Upper lobe of right lung (tissue), 1 donor: Measurements from ENCODE around the gene CCDC149. TPM values are rescaled to one million over a fixed set of nuclear protein-coding genes. Genes with fewer than 3 reads are reported as not detected.

Experiments
- ATAC-seq: fragments of 200-7000 bp; cut with Tn5 transposase; one replicate; pipeline ENCODE4 v1.9.1; 2020; ENCODE audit warnings: mild to moderate bottlenecking, moderate library complexity
- DNase-seq: peaks from one replicate; pipeline ENCODE4 v3.0.0-alpha.2; 2020
- H3K27ac ChIP-seq: fragments of 200-600 bp; one replicate; pipeline ENCODE4 v1.8.0; 2022
- H3K27me3 ChIP-seq: fragments of 200-600 bp; one replicate; pipeline ENCODE4 v1.8.0; 2022; ENCODE audit warnings: mild to moderate bottlenecking
- H3K36me3 ChIP-seq: fragments of 200-600 bp; one replicate; pipeline ENCODE4 v1.8.0; 2022
- H3K4me1 ChIP-seq: fragments of 200-600 bp; one replicate; pipeline ENCODE4 v1.8.0; 2022
- H3K4me3 ChIP-seq: fragments of 200-600 bp; one replicate; pipeline ENCODE4 v1.8.0; 2022; ENCODE audit warnings: mild to moderate bottlenecking
- H3K9me3 ChIP-seq: fragments of 200-600 bp; one replicate; pipeline ENCODE4 v1.8.0; 2022
- CTCF ChIP-seq: fragments of 200-600 bp; IDR thresholded peaks from one replicate; pipeline ENCODE4 v1.8.0; 2022; ENCODE audit warnings: antibody characterized with exemption
- intact Hi-C: fragments of 100-400 bp; cut with DNase I; formaldehyde crosslinking; loops from one replicate; pipeline ENCODE4 v1.11.0; 2022
- total RNA-seq: library from RNA; stranded (reverse); fragmentation: NEBNext Ultra II Directional; extraction: Animal tissue kit (Norgen Biotek cat#: 25700); gene quantifications from one replicate; pipeline ENCODE4 v1.2.1, GENCODE V29; 2021
- donor health status: DM: no; HTN: yes; CAD: no; lungs with severe emphysema.

The CCDC149 gene
- total RNA-seq, 1 donor from 2014 or later, result 28.7 TPM

- TF ChIP-seq CTCF, result no peak
- H3K36me3 ChIP-seq, result no peaks in the 10 kb centered on the region
- intact Hi-C loops, result no loop called here
- H3K4me3 ChIP-seq, result no peak overlapping the region
- H3K27me3 ChIP-seq, result no peaks in the 10 kb centered on the region
- no peak for DNase-seq
- no peaks in the 10 kb centered on the region for H3K9me3 ChIP-seq
- peak; percentile 54 for ATAC-seq
- no peaks in the 10 kb centered on the region for H3K4me1 ChIP-seq
- peak overlapping the region; percentile 20 for H3K27ac ChIP-seq
These were observed 137.7 kb downstream of the CCDC149 start for GRCh38 chr4:24775032-24775605.

- ATAC-seq (peak; percentile 77), DNase-seq (no peak)
- Histone ChIP-seq H3K27me3 (no peaks in the 10 kb centered on the region), H3K27ac (peak overlapping the region; percentile 20), H3K4me3 (no peak overlapping the region), H3K4me1 (no peaks in the 10 kb centered on the region), H3K36me3 (no peaks in the 10 kb centered on the region), H3K9me3 (no peaks in the 10 kb centered on the region)
- no peak for TF ChIP-seq CTCF
- intact Hi-C loops, result no loop called here
These were observed 138.4 kb downstream of the CCDC149 start for GRCh38 chr4:24774452-24774851.

- TF ChIP-seq CTCF, result no peak
- Histone ChIP-seq H3K27ac (no peak overlapping the region), H3K4me1 (no peaks in the 10 kb centered on the region), H3K9me3 (no peaks in the 10 kb centered on the region), H3K27me3 (no peaks in the 10 kb centered on the region), H3K4me3 (no peak overlapping the region), H3K36me3 (no peaks in the 10 kb centered on the region)
- intact Hi-C loops, result no loop called here
- ATAC-seq, result no peak
- no peak for DNase-seq
These were observed 139.9 kb downstream of the CCDC149 start for GRCh38 chr4:24772952-24773351.

GRCh38 chr4:24772061-24772705, 140.7 kb downstream of the CCDC149 start:
- no peaks in the 10 kb centered on the region for H3K27me3 ChIP-seq
- ATAC-seq (no peak), DNase-seq (no peak)
- no peak overlapping the region for H3K27ac ChIP-seq
- H3K36me3 ChIP-seq, result no peaks in the 10 kb centered on the region
- no peaks in the 10 kb centered on the region for H3K4me1 ChIP-seq
- H3K9me3 ChIP-seq, result no peaks in the 10 kb centered on the region
- intact Hi-C loops, result no loop called here
- no peak overlapping the region for H3K4me3 ChIP-seq
- TF ChIP-seq CTCF, result no peak

- DNase-seq (no peak), ATAC-seq (no peak)
- H3K9me3 ChIP-seq, result no peaks in the 10 kb centered on the region
- no peak for TF ChIP-seq CTCF
- H3K4me3 ChIP-seq, result no peak overlapping the region
- no peaks in the 10 kb centered on the region for H3K4me1 ChIP-seq
- H3K27ac ChIP-seq, result no peak overlapping the region
- intact Hi-C loops, result no loop called here
- H3K27me3 ChIP-seq, result no peaks in the 10 kb centered on the region
- no peaks in the 10 kb centered on the region for H3K36me3 ChIP-seq
These were observed 141.6 kb downstream of the CCDC149 start for GRCh38 chr4:24771241-24771640.
